Spinal cord (tissue), 10 donors: Measurements from ENCODE around the gene MBD2. TPM values are rescaled to one million over a fixed set of nuclear protein-coding genes. Genes with fewer than 3 reads are reported as not detected.
"Not testable (repeated sequence)": the region's sequence is repeated elsewhere in the genome, so short reads cannot be mapped to it uniquely, and the experiment has no call there.

Source experiments
- DNase-seq, 6 donors: peaks; one replicate each; pipeline versions ENCODE4 v3.0.0 to v3.0.0-alpha.2; 2013 to 2015; ENCODE audit warnings: low spot score in 6 of 6, low read depth in 4 of 6
- H3K27ac ChIP-seq: one replicate; pipeline ENCODE4 v1.5.1; 2013; ENCODE audit warnings: low read depth, low read length, control low read depth
- H3K27me3 ChIP-seq: one replicate; pipeline ENCODE4 v1.6.1; 2013; ENCODE audit warnings: low read length; ENCODE audit not compliant: control insufficient read depth, insufficient read depth
- H3K36me3 ChIP-seq: one replicate; pipeline ENCODE4 v1.6.1; 2013; ENCODE audit warnings: low read length; ENCODE audit not compliant: control insufficient read depth, insufficient read depth
- H3K4me1 ChIP-seq: one replicate; pipeline ENCODE4 v1.6.1; 2013; ENCODE audit warnings: low read length; ENCODE audit not compliant: control insufficient read depth, insufficient read depth
- H3K4me3 ChIP-seq: one replicate; pipeline ENCODE4 v1.5.1; 2013; ENCODE audit warnings: low read depth, low read length, control low read depth
- H3K9me3 ChIP-seq: one replicate; pipeline ENCODE4 v1.6.1; 2013; ENCODE audit warnings: low read length; ENCODE audit not compliant: control insufficient read depth, insufficient read depth
- WGBS: methylation state at CpG from one replicate; pipeline ENCODE4 v1.1.5; 2013; ENCODE audit warnings: missing lambda C conversion rate; ENCODE audit not compliant: insufficient coverage; 5-methylcytosine and 5-hydroxymethylcytosine counted together
- polyA plus RNA-seq, 2 donors: library from polyadenylated mRNA; unstranded; fragments of 120-200 nt; gene quantifications; one replicate each; pipeline ENCODE4 v1.2.1, GENCODE V29; 2013; ENCODE audit not compliant: insufficient read length in 2 of 2
- total RNA-seq, 2 donors: library from RNA; depleted of rRNA in 1 of 2; stranded (reverse); fragments of 120-200 nt in 1 of 2; fragments of >200 nt in 1 of 2; gene quantifications; one replicate each; pipeline versions ENCODE4 v1.2.3 to v1.2.4, GENCODE V29; 2013 to 2014
- donor health status: healthy.

Gene MBD2
- total and polyA plus RNA-seq, 4 donors = 22.5 to 46.9 (median 40.6) TPM

DNA sequence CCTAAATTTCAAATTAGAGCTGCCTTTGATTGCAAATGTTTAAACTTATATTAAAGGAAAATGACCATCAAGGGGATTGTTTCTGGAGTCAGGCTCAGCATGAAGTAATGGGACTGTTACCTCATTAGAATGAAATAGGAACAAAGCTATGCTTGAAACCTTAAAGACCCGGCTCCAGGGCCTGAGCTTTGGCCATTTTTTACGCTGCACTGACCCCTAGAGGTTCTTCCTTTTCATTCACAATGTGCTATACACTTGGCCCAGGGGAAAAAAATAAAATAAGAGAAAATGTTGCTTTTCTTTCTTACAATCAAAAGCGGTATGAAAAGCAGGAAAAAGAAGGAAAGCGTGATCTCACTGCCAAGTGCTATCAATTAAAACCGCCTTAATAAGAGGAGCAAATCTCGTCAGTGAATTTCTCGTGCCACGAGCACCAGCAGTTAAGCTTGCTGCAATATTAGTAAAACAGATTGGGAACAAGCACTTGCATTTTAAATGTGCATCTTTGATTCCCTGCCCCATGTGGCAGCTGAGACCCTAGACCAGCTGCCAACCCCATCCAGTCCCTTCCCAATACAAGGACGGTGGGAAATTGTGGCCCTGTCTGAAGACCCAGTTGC, 96.6 kb downstream of the MBD2 start:
- peak in 5 of 6 donors; percentile 56 to 96 (median 71) for DNase-seq
- 38% methylated on average over 7 of the region's 9 CpGs for WGBS
- Histone ChIP-seq H3K27me3 (no peaks in the 10 kb centered on the region), H3K4me3 (no peak overlapping the region), H3K27ac (no peak overlapping the region), H3K9me3 (no peaks in the 10 kb centered on the region), H3K36me3 (no peaks in the 10 kb centered on the region), H3K4me1 (no peaks in the 10 kb centered on the region)

DNA sequence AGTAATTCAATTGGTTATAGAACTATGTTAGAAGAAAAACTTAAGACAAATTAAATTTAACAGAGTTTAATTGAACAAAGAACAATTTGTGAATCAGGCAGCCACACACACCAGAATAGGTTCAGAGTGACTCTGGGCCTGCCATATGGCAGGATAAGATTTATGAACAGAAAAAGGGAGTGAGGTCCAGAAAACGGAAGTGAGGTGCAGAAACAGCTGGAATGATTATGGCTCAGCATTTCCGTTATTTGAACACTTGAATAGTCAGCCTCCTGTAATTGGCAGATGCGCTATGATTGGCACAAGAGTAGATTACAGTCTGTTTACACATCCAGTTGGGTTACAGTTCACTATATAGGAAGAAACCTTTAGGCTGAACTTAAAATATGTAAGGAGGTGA, 99.0 kb downstream of the MBD2 start:
- WGBS = 93% methylated on average over 2 of the region's 3 CpGs
- Histone ChIP-seq H3K27ac (no peak overlapping the region), H3K4me3 (no peak overlapping the region), H3K27me3 (no peaks in the 10 kb centered on the region), H3K36me3 (no peaks in the 10 kb centered on the region), H3K9me3 (no peaks in the 10 kb centered on the region), H3K4me1 (no peaks in the 10 kb centered on the region)
- DNase-seq = no peak

DNA sequence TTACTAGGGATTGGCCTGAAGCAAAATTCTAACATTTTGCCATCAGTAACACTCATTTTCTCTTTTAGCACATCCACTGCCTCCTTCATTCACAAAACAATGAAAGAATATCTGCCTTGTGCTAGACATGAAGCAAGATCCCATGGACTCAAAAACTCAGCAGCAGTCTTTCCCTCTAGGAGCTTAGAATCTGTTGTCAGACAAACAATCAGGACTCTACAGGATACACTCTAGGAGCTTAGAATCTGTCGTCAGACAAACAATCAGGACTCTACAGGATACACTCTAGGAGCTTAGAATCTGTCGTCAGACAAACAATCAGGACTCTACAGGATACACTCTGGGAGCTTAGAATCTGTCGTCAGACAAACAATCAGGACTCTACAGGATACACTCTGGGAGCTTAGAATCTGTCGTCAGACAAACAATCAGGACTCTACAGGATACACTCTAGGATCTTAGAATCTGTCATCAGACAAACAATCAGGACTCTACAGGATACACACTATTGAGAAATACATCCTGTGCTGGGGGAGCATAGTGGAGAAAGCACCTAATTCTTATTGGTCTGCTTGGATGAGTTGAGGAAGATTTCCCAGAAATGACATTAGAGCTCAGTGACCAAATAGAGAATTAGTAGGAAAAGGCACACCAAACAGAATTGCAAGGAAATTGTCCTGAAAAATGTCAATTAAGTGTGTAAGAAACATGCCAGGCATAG, 100.6 kb downstream of the MBD2 start:
- not testable (repeated sequence) for H3K9me3 ChIP-seq, H3K27ac ChIP-seq, H3K36me3 ChIP-seq, H3K4me1 ChIP-seq, DNase-seq, H3K27me3 ChIP-seq, H3K4me3 ChIP-seq
- WGBS = no CpG with 5 or more reads among the region's 4 CpGs

- 34% methylated on average over 6 of the region's 6 CpGs for WGBS
- H3K9me3 ChIP-seq = no peaks in the 10 kb centered on the region
- no peaks in the 10 kb centered on the region for H3K4me1 ChIP-seq
- no peaks in the 10 kb centered on the region for H3K27me3 ChIP-seq
- peak in 5 of 6 donors; percentile 45 to 96 (median 71) for DNase-seq
- no peak overlapping the region for H3K4me3 ChIP-seq
- H3K27ac ChIP-seq = no peak overlapping the region
- H3K36me3 ChIP-seq = no peaks in the 10 kb centered on the region
Observed at GRCh38 chr18:54119524-54120019, 104.9 kb downstream of the MBD2 start.

DNA sequence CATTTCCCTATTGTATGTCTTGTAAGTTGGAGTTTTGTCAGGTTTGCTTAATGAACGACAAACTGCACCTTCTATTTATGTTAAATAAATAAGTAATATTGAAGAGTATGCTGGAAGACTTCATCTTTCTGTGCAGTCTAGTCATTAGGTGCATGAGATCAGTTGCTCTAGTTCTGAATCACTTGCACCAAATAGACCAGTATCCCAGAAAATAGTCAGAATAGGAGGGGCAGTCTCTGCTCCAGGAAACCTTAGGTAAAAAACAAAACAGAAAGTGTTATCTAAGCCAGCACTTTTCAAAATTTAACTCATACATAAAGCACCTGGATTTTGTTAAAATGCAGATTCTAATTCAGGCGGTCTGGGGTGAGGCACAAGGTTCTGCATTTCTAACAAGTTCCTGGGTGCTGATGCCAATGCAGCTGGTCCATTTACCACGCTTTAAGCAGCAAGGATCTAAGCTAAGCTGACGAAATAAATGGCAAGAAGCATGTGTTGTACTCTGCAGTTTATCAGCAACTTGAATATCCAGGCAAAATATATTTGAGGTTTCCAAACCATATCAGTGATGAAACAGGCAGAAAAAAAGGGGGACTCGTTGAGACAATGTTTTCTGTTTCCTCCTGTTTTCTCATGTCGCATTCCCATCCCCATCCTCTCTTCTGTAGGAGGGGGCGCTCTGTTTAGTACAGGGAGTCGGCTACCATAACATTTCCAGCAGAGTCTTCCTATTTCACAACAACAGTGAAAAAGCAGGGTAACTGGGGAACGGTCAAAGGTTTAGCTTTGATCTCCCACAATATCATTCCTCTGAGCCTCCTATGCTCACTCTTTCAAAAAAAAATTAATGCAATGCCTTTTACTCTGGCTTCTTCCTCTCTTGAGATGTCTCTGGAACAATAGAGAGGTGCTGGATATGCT, 106.4 kb downstream of the MBD2 start:
- no peak overlapping the region for H3K4me3 ChIP-seq
- DNase-seq = peak in 2 of 6 donors; percentile 23 to 56

DNA sequence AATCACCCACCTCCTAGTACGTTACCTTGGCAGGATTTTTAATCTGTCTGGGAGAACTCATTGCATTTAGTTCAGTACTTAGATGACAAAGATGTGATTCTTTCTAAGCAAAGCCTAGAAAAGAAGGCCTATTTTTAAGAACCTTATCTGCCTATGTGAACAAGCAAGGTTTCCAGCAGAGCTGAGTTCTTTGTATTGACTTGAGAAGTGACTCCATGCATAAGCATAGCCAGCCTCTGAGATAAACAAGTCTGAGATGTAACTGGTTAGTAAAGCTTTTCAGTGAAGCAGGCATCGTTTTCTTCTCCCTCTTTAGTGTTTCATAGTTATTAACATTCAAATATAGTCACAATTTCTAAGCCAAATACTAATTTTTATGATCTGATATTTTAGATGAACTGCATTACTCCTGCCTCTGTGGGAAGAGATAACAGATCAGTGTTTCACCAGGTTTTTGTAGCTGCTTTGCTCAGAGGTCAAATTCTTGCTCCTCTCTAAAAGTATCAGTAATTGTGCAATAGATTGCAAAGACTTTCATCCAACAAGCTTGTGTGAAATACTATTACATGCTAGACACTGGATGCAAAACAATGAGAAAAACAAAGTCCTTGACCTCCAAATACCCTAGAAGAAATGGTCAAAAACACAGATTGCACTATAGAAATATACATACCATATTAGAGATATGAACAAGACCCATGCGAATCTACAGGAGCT, 107.8 kb downstream of the MBD2 start:
- H3K4me3 ChIP-seq = no peak overlapping the region
- WGBS = no CpG with 5 or more reads among the region's 3 CpGs
- H3K27ac ChIP-seq = no peak overlapping the region
- no peaks in the 10 kb centered on the region for H3K9me3 ChIP-seq
- no peak for DNase-seq
- no peaks in the 10 kb centered on the region for H3K36me3 ChIP-seq
- no peaks in the 10 kb centered on the region for H3K27me3 ChIP-seq
- no peaks in the 10 kb centered on the region for H3K4me1 ChIP-seq

More for the DNA sequence above, 106.4 kb downstream of the MBD2 start:
- H3K27ac ChIP-seq = no peak overlapping the region
- no peaks in the 10 kb centered on the region for H3K4me1 ChIP-seq
- no peaks in the 10 kb centered on the region for H3K36me3 ChIP-seq
- H3K27me3 ChIP-seq = no peaks in the 10 kb centered on the region
- no peaks in the 10 kb centered on the region for H3K9me3 ChIP-seq
- 50% methylated on average over 3 of the region's 9 CpGs for WGBS

DNA sequence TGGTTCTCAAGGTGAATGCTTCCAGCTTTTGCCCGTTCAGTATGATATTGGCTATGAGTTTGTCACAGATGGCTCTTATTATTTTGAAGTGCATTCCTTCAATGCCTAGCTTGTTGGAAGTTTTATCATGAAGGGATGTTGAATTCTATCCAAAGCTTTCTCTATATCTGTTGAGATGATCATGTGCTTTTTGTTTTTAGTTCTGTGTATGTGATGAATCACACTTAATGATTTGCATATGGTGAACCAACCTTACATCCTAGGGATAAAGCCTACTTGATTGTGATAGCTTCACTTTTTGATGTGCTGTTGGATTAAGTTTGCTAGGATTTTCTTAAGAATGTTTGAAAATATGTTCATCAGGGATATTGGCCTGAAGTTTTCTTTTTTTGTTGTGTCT, 112.1 kb downstream of the MBD2 start:
- DNase-seq = no peak
- H3K4me1 ChIP-seq = no peaks in the 10 kb centered on the region
- no peaks in the 10 kb centered on the region for H3K36me3 ChIP-seq
- H3K4me3 ChIP-seq = no peak overlapping the region
- WGBS = no CpG with 5 or more reads among the region's 1 CpG
- no peak overlapping the region for H3K27ac ChIP-seq
- H3K27me3 ChIP-seq = no peaks in the 10 kb centered on the region
- H3K9me3 ChIP-seq = no peaks in the 10 kb centered on the region

DNA sequence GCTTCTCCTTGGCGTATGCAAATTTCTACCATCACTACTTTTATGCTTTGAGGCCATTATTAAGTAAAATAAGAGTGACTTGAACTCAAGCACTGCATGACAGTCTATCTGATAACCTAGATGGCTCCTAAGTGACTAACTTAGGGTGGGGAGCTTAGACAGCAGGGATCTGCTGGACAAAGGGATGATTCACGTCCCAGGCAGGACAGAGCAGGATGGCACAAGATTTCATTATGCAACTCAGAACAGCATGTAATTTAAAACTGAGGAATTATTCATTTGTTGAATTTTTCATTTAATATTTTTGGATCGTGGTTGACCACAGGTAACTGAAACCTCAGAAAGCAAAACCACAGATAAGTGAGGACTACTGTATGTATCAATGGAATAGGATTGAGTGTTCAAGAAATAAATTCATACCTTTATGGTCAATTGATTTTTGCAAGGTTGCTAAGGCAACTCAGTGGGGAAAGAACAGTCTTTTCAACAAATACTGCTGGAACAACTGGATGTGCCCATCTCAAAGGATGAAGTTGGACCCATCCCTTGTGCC, 115.3 kb downstream of the MBD2 start:
- DNase-seq = no peak
- H3K4me3 ChIP-seq = no peak overlapping the region
- H3K4me1 ChIP-seq = no peaks in the 10 kb centered on the region
- no peaks in the 10 kb centered on the region for H3K9me3 ChIP-seq
- H3K36me3 ChIP-seq = no peaks in the 10 kb centered on the region
- 100% methylated on average over 1 of the region's 3 CpGs for WGBS
- H3K27ac ChIP-seq = no peak overlapping the region
- no peaks in the 10 kb centered on the region for H3K27me3 ChIP-seq

DNA sequence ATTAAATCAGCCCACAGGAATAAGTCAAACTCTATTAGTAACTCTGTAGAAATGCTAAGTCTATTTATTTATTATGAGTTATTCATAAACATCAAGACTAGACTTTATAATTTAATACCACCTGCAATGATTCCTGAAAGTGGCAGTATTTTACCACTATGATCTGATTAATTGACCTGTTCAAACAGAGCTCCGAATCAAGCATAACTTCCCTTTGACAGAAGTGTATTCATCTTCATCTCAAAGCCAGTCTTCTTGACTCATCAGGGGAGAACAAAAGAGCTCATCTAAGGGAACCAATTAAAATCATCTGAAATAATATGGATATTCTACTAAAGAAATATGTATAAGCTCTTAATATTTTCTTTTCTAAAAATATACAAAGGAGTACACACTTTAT, 122.3 kb downstream of the MBD2 start:
- Histone ChIP-seq H3K4me3 (no peak overlapping the region), H3K27ac (no peak overlapping the region), H3K27me3 (no peaks in the 10 kb centered on the region), H3K36me3 (no peaks in the 10 kb centered on the region), H3K9me3 (no peaks in the 10 kb centered on the region), H3K4me1 (no peaks in the 10 kb centered on the region)
- no peak for DNase-seq
- WGBS = no CpG with 5 or more reads among the region's 1 CpG
